HUES48 (cell line): ENCODE results near the gene SVBP.
A peak's percentile ranks its signal among the peaks of the same experiment; 100 is the strongest.
"Not testable (repeated sequence)": the region's sequence is repeated elsewhere in the genome, so short reads cannot be mapped to it uniquely, and the experiment has no call there.

Experiments
- H3K27ac ChIP-seq: one replicate; pipeline ENCODE4 v1.7.0; 2013; ENCODE audit warnings: low read depth, low read length, inconsistent platforms
- H3K27me3 ChIP-seq: 2 replicates; pipeline ENCODE4 v1.6.1; 2013; ENCODE audit warnings: mild to moderate bottlenecking, low read length; ENCODE audit not compliant: control insufficient read depth, insufficient read depth
- H3K36me3 ChIP-seq: 2 replicates; pipeline ENCODE4 v1.6.1; 2013; ENCODE audit warnings: low read length; ENCODE audit not compliant: control insufficient read depth, insufficient read depth
- H3K4me1 ChIP-seq: 2 replicates; pipeline ENCODE4 v1.6.1; 2013; ENCODE audit warnings: mild to moderate bottlenecking, low read length; ENCODE audit not compliant: control insufficient read depth, insufficient read depth
- H3K4me3 ChIP-seq: 2 replicates; pipeline ENCODE4 v1.5.1; 2013; ENCODE audit warnings: mild to moderate bottlenecking, low read depth, low read length
- H3K9ac ChIP-seq: 2 replicates; pipeline ENCODE4 v1.6.1; 2013; ENCODE audit warnings: mild to moderate bottlenecking, low read depth, low read length, moderate library complexity
- H3K9me3 ChIP-seq: 2 replicates; pipeline ENCODE4 v1.6.1; 2013; ENCODE audit warnings: low read length; ENCODE audit not compliant: control insufficient read depth, insufficient read depth

The SVBP gene, protein sequence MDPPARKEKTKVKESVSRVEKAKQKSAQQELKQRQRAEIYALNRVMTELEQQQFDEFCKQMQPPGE

DNA sequence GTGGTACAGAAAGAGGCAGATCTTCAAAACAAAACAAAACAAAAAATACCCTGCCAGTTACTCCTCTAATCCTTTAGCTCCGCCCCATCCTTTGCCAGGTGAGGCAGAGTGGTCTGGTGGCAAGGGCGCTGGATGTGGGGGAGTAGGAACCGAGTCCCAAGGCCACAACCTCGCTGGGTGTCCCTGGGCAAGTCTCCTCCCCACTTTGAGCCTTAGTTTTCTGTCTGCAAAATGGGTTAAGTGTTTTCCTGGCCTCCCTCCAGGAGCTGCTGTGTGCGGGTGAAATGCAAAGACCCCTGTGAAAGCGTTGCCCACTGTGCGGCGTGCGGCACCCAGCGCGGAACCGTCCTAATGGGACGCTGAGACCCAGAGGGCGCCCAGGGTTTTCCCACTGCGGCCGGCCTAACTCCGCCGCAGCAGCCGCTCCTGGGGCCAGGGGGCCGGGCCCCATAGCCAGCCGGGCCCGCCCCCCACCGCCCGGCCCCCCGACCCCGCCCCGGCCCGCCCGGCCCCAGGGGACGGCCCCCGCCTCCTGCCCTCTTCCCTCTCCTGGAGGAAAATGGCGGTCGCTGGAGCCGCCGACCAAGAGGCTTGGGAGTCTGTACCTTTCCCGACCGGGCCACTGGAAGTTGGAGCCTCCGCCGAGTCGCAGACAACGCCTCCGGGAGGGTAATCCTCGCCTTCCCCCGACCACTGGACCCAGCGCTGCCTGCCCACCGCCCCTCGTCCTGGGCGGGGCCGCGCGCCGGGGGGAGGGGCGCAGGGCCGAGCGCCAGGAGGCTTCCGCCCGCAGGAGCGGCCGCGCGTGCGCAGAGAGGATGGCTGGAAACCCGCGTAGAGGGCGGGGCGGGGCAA, at the start of gene SVBP, which contains the start of gene ERMAP:
TSS of gene SVBP (minus strand) at position 813 of the 855 bp plus-strand sequence. CDS start 853 bp downstream, outside the sequence.
TSS of gene ERMAP (plus strand) at position 538 of the 855 bp plus-strand sequence. CDS start 13,327 bp downstream, outside the sequence.
- H3K36me3 ChIP-seq, result no peaks in the 10 kb centered on the region
- H3K4me3 ChIP-seq, result peak within 1 kb of the TSS; percentile 91
- H3K9ac ChIP-seq, result peak within 1 kb of the TSS; percentile 99
- no peaks in the 10 kb centered on the region for H3K9me3 ChIP-seq
- peaks cover 9% of the 10 kb centered on the region for H3K4me1 ChIP-seq
- H3K27me3 ChIP-seq, result no peaks in the 10 kb centered on the region
- H3K27ac ChIP-seq, result peak within 1 kb of the TSS; percentile 100

DNA sequence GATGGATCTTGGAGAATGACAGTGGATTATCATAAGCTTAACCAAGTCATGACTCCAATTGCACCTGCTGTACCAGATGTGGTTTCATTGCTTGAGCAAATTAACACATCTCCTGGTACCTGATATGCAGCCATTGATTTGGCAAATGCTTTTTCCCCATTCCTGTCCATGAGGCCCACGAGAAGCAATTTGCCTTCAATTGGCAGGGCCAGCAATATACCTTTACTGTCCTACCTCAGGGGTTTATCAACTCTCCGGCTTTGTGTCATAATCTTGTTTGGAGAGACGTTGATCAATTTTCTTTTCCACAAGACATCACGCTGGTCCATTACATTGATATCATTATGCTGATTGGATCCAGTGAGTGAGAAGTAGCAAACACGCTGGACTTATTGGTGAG, 49.4 kb upstream of the SVBP start:
- Histone ChIP-seq H3K9me3 (no peaks in the 10 kb centered on the region), H3K9ac (no peak overlapping the region), H3K4me3 (no peak overlapping the region), H3K27me3 (no peaks in the 10 kb centered on the region), H3K36me3 (no peaks in the 10 kb centered on the region), H3K4me1 (no peaks in the 10 kb centered on the region), H3K27ac (no peak overlapping the region)

DNA sequence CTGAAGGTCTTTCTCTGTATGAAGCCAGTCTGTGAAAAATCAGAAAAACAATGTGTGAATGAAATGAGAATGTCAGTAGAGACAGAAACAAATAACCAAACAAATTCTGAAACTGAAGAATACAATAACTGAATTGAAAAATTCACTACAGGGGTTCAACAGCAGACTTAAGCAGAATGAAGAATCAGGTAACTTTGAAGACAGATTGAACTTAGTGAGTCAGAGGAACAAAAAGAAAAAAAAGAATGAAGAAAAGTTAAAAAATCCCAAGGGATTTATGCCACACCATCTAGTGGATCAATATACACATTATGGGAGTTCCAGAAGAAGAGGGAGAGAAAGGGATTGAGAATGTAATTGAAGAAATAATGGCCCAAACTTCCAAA, 43.8 kb upstream of the SVBP start:
- Histone ChIP-seq H3K27ac (no peak overlapping the region), H3K36me3 (no peaks in the 10 kb centered on the region), H3K9me3 (no peaks in the 10 kb centered on the region), H3K9ac (no peak overlapping the region), H3K27me3 (no peaks in the 10 kb centered on the region), H3K4me1 (no peaks in the 10 kb centered on the region), H3K4me3 (no peak overlapping the region)

DNA sequence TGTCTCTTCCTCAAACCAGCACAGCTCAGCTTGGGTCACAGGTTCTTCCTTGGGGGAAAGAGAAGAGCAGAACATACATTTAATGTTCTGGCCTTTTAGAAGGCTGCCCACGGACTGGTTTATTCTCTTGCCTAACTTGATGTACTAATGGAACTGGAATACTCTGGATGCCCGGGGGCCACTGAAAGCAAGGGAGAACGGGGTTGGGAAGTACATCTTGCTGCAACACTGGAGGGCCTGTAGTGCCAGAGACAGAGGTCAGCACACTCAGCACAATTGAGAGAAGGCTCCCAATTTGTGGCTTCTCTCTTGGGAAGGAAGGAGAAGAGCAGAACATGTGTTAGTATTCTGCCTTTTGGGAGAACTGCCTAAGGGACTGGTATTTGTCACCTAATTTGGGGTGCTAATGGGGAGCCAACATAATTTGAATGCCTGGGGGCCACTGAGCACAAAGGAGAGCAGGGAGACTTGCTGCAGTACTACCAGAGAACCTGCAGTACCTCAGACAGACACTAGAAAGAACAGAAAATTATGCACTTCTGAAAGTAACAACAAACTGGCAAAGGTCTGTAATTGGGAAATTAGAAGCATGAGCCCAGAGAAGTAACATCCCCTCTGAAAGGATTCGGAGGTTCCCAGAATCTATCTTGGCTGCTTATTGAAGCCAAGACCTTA, 43.3 kb upstream of the SVBP start:
- Histone ChIP-seq H3K4me1 (no peaks in the 10 kb centered on the region), H3K27me3 (no peaks in the 10 kb centered on the region), H3K36me3 (no peaks in the 10 kb centered on the region), H3K9me3 (no peaks in the 10 kb centered on the region), H3K27ac (no peak overlapping the region), H3K9ac (no peak overlapping the region), H3K4me3 (no peak overlapping the region)

DNA sequence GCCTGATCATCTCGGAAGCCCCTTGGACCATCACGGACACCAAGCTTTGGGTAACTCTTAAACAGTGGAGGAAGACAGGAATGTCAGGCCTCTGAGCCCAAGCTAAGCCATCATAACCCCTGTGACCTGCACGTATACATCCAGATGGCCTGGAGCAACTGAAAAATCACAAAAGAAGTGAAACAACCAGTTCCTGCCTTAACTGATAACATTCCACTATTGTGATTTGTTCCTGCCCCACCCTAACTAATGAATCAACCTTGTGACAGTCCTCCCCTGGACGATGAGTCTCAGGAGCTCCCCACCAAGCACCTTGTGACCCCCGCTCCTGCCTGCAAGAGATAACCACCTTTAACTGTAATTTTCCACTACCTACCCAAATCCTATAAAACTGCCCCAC, 42.2 kb upstream of the SVBP start:
- not testable (repeated sequence) for H3K9ac ChIP-seq, H3K9me3 ChIP-seq, H3K27ac ChIP-seq, H3K36me3 ChIP-seq, H3K4me3 ChIP-seq, H3K27me3 ChIP-seq, H3K4me1 ChIP-seq

DNA sequence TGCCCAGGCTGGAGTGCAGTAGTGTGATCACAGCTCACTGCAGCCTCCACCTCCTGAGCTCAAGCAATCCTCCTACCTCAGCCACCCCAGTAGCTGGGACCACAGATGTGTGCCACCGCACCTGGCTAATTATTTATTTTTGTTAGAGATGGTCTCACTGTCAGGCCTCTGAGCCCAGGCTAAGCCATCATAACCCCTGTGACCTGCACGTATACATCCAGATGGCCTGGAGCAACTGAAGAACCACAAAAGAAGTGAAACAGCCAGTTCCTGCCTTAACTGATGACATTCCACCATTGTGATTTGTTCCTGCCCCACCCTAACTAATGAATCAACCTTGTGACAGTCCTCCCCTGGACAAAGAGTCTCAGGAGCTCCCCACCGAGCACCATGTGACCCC, 39.4 kb upstream of the SVBP start:
- not testable (repeated sequence) for H3K9me3 ChIP-seq, H3K4me1 ChIP-seq, H3K27ac ChIP-seq, H3K9ac ChIP-seq, H3K27me3 ChIP-seq, H3K4me3 ChIP-seq
- peaks cover 19% of the 10 kb centered on the region for H3K36me3 ChIP-seq

DNA sequence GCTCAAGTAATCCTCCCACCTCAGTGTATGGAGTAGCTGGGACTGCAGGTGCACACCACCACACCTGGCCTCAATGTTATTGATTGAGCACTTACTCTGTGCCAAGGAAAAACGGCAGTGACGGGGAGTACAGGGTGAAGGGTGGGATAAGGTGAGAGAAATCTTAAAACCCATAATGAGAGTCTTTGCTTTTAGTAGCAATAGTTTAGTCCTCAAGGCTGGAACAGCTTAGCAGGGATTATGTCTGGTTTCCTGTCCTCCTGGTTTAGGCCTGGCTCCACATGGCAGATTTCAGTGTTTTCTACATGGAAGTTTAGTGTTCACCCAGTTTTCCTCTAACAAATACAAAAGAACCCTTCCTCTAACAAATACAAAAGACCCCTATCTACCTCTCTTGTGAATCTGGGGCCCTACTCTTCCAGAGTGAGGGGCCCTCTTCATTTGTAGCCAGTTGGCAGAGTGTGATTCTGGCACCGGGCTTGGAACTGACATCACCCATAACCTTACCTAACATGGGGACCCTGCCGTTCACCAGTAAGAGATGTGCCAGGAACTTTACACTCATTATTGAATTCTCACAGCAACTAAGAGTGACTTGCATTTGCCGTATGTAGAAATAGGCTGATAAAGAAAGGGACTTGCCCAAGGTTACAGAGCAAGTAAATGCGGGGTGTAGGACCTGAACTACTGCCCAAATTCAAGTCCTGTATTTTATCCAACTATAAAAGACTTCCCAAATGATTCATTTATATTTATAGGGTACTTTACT, 36.1 kb upstream of the SVBP start:
- H3K27ac ChIP-seq, result no peak overlapping the region

DNA sequence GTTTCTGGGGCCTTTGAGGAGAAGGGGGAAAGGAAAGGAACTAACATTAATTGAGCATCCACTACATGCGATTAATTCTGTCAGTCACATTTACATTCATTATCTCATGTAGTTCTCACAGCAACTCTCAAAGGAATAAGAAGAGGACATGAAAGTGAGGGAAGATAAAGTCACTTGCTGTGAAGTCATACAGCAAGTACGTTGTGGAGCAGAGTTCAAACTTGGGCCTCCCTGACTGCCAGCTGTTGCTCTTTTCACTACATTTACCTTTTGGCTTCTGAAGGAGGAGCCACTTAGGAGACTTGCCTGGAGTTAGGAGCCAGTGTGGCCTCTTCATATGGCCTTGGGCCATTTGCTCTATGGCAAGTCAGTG, 35.4 kb upstream of the SVBP start:
- no peaks in the 10 kb centered on the region for H3K9me3 ChIP-seq
- H3K9ac ChIP-seq, result no peak overlapping the region
- no peak overlapping the region for H3K27ac ChIP-seq
- peaks cover 47% of the 10 kb centered on the region for H3K36me3 ChIP-seq
- no peaks in the 10 kb centered on the region for H3K27me3 ChIP-seq
- no peak overlapping the region for H3K4me3 ChIP-seq
- peaks cover 6% of the 10 kb centered on the region for H3K4me1 ChIP-seq

More for the DNA sequence above, 36.1 kb upstream of the SVBP start:
- 0 out of 2 replicates have a peak, but pooled peaks cover 1% of the 10 kb centered on the region for H3K4me1 ChIP-seq
- peaks cover 47% of the 10 kb centered on the region for H3K36me3 ChIP-seq
- no peak overlapping the region for H3K4me3 ChIP-seq
- H3K27me3 ChIP-seq, result no peaks in the 10 kb centered on the region
- H3K9me3 ChIP-seq, result no peaks in the 10 kb centered on the region
- no peak overlapping the region for H3K9ac ChIP-seq

DNA sequence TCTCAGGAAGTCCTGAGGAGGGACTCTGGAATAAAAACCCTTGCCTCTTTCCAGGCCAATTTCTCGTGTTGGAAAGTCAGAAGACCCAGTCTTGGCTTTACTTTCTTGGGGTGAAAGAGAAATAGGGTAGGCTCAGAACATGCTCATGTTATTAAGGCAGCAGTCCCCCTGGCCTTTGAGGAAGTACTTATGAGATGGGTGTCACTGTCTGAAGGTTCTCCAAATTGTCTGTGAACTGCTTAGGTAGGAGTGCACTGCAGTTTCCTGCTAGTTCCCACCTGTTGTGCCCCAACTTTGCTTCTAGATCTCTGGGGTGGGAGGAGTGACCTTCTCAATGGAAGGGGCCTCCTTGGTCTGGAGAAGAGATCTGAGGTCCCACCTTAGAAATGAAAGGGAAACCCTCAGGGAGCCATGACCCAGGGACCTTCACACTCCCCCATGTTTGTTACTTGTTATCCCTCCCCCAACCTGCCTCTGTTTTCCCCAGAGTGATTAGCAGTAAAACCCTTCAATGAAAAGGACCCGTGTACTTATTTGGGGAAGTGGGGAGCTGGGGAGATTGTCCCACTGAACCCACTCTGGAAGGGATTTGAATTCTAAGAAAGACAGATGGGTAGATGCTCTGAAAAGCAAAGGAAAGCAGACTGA, 34.9 kb upstream of the SVBP start:
- no peaks in the 10 kb centered on the region for H3K9me3 ChIP-seq
- peaks cover 12% of the 10 kb centered on the region for H3K4me1 ChIP-seq
- no peak overlapping the region for H3K27ac ChIP-seq
- H3K36me3 ChIP-seq, result peaks cover 47% of the 10 kb centered on the region
- H3K27me3 ChIP-seq, result no peaks in the 10 kb centered on the region
- H3K9ac ChIP-seq, result no peak overlapping the region
- H3K4me3 ChIP-seq, result no peak overlapping the region

DNA sequence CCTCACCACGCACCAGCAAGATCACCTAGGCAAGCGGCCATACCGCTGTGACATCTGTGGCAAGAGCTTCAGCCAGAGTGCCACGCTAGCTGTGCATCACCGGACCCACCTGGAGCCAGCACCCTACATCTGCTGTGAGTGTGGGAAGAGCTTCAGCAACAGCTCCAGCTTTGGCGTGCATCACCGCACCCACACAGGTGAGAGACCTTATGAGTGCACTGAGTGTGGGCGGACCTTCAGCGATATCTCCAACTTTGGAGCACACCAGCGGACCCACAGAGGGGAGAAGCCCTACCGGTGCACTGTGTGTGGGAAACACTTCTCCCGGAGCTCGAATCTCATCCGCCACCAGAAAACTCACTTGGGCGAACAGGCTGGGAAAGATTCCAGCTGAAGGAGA, 34.2 kb upstream of the SVBP start:
- no peak overlapping the region for H3K4me3 ChIP-seq
- H3K27ac ChIP-seq, result no peak overlapping the region
- no peaks in the 10 kb centered on the region for H3K27me3 ChIP-seq
- H3K4me1 ChIP-seq, result peaks cover 12% of the 10 kb centered on the region
- peaks cover 47% of the 10 kb centered on the region for H3K36me3 ChIP-seq
- no peaks in the 10 kb centered on the region for H3K9me3 ChIP-seq
- no peak overlapping the region for H3K9ac ChIP-seq
